HG03558 (cell line): ENCODE results near the gene MEG3.
"Not testable (repeated sequence)": the region's sequence is repeated elsewhere in the genome, so short reads cannot be mapped to it uniquely, and the experiment has no call there.

ENCODE experiments used
- ATAC-seq: cut with Tn5 transposase; IDR thresholded peaks from one replicate; pipeline ENCODE4 v1.9.1; 2021; ENCODE audit warnings: moderate number of reproducible peaks; ENCODE audit not compliant: unreplicated experiment; ENCODE audit errors: extremely low read depth

Gene MEG3

DNA sequence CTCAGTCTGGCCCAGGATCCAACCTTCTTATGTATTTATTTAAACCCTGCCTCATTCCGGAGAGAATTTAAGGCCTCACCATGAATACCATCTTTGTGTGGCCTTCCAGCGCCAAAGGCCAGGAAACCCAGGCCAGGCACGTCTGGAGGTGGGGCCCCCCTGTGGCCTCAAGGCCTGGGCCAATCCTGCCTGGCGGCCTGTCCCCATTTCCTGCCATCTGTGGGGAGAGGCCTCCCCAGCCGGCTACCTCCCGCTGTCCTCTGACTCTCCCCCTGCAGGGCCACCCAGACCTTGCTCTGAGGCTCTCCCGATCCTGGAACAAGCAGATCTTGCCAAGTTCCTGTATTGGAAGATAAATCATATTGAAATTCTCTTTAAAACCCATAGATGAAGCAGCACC is 37.4 kb upstream of the MEG3 start:
- ATAC-seq: no peak

DNA sequence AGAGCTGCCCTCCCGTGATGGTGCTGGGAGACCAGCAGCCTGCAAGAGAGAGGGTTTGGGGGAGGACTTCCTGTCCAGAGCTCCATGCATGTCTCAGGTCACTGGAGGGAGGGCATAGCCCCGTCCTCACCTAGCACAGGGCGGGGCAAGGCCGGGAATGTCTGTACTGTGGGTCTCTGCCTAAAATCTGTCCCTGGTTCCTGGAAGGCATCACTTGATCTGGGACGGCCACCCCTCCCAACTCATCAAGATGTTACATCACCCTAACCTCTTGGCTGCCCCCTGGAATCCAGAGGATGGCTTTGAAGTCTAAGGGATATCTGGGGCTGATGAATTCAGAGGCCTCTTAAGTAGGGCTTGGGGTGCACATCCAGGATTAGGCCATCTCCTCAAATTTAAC is 37.0 kb upstream of the MEG3 start:
- no peak for ATAC-seq

DNA sequence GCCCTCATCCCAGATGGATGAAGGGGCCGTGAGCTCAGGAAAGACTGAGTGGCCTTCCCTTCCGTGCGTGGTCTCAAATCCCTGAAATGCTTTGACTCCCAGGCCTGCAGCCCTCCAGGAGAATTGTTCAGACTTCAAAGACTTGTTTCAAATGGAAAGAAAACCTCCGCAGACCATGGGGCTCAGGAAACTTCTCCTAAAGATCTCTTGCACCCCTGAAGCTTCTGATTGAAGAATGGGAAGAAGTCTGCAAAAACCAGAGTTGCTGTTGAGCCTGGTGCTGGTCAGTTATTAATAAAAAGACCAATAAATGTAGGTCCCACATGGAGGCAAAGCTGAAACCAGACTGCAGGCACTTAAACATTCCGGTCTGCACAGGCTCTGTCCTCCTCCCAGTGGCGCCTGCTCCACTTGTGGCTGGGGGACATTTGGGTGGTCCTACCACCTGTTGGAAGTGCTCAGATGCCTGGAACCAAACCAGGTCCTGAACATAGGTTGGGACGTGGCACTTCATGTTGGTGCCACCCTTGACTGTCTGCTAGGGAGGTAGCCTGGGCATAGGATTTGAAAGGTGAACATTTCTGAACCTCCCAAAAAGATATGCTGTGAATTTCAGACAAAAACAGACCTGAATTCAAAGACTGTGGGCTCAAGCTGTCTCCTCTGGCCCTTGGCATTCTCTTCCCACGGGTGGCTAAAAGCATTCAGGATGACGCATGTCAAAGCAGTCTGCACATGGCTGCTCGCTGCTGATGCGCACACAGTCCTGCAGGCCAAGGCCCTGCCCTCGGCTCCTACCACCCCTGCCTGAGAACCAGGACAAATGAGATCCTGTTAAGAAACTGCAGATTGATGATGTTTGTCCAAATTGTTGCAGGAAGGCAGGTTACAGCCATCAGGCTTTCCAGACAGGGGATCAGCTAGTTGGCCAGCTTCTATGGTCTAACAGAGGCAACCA is 36.2 kb upstream of the MEG3 start:
- no peak for ATAC-seq

DNA sequence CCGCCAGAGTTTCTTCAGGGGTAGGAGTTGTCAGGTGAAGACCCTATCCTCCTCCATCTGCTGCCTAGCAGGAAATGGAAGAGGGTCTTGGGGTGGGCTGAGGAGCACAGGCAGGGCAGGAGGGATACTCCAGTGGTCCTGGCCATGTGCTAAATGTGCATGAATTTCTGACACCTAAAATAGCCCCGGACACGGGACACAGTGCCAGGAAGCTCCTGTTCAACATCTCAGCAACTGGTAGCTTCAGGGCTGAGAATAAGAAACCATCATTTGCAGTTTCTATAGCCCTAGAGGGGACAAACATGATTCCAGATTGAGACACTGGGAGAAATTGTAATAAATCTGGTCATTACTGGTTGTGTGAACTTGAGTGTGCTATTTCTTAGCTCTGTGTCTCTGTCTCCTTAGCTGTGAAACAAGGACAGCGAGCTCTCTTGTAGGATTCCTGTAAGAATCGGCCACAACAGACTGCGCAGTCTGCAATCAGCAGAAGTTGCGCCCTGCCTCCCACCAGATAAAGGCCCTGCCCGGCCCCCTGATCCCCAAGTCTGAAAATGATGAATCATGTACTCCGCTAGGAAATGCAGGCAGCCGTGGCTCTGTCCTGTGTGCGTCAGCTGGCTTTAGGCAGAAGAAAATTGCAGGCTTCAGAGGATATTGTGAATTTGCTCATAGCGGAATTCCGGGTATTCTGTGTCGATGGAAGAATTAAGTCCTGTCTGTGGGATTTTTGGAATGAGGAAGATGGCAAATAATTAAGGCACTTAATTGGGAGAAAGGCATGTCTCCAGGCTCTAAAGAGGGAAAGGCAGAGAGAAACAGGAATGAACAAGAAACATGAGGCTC is 35.2 kb upstream of the MEG3 start:
- ATAC-seq: no peak

DNA sequence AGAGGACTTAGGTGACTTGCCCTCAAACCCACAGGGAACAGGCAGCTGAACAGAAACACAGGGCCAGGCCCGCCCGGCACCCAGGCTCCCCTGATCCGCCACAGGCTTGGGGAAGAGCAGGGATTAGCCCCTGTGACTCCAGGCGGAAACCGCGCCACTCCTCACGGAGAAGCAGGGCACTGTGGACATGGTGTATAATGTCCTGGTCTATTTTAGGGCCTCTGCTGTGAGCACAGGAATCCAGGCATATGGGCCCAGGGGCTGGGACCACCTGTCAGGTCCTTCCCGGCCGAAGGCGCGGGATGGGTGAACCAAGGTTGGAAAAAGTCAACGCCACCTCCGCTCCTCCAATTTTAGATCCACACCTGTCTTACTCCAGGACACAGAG is 34.6 kb upstream of the MEG3 start:
- ATAC-seq: no peak

DNA sequence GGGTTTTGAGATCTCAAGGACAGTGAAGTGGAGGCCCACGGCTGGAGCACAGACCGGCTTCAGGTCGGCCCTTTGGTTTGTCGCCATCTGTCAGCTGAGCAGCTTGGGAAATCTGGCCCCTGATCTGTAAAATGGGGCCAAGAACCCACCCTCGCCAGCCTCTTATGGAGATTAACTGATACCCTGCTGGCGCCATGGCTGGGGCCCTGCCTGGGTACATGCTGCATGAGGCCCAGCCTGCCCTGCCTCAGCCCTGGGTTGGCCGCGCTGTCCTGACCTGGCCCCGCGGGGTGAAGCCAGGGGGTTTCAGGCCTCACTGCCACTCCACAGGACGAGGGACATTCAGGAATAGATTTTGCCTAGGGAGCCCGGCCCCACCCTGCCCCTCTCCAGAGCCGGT is 33.9 kb upstream of the MEG3 start:
- ATAC-seq: no peak

DNA sequence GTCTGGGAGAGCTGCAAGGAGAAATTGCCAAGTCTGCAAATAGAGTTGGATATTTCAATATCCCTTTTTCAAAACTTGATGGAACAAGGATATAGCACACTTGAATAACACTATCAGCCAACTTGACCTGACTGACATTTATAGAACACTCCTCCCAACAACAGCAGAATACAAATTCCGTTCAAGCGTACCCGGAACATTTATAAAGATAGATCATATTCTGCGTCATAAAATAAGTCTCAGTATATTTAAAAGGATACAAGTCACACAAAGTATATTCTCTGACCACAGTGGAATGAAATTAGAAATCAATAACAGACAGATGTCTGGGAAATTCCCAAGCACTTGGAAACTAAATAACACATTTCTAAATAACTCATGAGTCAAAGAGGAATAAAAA is 29.0 kb upstream of the MEG3 start:
- no peak for ATAC-seq

DNA sequence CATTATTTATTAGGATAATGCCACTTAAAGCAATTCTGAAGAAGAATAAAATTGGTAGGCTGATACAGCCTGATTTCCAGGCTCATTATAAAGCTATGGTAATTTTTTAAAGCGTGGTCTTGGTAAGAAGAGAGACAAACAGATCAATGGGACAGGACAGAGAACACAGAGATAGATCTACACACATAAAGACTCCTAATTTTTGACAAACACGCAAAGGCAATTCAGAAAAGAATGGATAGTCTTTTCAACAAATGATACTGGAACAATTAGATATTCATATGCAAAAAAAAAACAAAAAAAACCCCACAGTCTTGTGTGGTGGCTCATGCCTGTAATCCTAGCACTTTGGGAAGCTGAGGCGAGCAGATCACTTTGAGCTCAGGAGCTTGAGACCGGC is 25.9 kb upstream of the MEG3 start:
- ATAC-seq: no peak

DNA sequence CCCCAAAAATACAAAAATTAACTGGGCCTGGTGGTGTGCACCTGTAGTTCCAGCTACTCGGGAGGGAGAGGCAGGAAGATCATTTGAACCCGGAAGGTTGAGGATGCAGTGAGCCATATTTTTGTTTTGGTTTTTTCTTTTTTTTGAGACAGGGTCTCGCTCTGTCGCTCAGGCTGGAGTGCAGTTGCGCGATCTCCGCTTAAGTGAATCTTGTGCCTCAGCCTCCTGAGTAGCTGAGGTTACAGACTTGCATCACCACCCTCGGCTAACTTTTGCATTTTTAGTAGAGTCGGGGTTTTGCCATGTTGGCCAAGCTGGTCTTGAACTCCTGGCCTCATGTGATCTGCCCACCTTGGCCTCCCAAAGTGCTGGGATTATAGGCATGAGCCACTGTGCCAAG is 24.5 kb upstream of the MEG3 start:
- not testable (repeated sequence) for ATAC-seq

DNA sequence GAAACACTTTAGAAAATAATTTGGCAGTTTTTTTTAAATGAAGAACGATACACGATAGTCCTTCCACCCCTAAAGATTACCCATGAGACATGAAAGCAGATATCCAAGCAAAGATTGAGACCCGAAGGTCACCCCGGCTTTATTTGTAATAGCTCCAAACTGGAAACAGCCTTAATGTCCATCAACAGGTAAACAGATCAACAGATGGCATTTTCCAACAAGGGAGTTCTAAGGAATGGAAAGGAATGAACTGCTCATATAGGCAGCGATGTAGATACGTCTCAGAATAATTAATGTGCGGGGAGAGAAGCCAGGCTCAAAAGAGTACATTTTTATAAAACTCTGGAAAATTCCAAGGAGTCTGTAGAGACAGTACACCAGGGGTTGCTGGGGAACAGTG is 23.7 kb upstream of the MEG3 start:
- ATAC-seq: no peak

DNA sequence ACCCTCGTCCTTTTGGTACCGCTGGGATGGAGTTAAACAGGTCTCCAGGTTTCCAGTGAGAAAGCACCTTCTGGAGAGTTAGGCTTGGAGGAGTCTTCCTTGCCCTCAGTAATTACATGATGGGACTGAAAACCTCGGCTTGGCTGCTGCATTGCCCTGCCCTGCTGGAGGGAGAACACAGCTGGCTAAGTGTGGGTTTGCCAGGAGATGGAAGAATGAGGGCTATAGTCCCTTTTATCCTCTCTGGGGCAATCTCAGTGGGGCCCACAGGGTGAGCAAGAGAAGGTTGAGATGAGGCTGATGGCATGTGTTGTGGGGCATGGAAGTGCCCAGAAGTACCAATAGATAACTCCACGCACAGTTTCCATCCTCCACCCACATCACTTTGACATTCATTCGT is 23.2 kb upstream of the MEG3 start:
- no peak for ATAC-seq

DNA sequence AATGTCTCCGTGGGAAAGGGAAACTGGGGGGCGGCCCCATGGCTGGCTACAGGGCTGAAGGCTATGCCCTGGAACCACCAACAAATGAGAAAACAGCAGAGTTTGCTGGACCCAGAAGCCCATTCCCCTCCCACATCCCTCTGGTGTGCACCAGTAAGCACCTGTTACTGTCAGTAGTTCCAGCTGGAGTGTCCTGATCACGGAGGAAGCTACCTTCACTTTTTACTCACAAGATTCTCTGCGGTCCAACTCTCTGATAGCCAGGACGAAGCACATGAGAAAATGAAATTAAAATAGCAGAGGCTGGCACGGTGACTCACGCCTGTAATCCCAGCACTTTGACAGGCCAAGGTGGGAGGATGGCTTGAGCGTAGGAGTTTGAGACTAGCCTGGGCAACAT is 22.7 kb upstream of the MEG3 start:
- no peak for ATAC-seq

DNA sequence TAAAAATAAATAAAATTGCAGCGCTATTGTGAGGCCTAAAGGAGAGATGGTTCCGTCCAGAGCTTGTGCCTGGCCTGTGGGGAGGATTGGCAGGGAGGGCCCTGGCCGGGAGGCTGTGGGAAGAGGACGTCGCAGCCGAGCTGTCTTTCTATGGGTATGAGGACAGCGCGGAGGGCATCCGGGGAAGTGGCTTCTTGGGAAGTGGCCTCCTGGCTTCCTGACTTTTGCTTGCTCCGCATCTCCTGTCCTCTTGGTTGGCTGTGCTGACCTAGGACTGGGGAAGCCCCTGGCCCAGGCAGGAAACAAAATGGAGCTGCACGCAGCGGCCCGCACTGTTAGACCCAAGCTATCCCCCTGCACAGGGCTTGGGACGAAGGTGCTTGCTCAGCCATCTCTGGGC is 22.2 kb upstream of the MEG3 start:
- no peak for ATAC-seq

DNA sequence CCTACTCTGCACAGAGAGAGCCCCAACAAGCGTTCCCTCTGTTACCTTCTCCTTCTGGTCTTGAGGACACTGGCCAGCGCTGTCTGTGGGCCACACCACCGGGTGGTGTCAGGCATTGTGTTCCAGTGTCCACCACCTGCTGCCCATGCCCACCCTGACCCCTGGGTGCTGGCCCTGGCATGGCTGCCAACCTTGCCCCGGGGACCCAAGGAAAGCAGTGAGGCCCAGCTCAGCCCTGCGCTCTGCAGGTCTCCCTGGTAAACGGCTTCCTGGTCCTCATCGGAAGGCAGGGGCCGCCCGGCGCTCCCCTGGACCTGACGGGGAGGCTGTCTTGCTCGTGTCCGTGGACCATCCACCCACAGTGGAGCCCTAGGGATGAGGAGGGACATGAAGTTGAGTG is 21.8 kb upstream of the MEG3 start:
- ATAC-seq: no peak

DNA sequence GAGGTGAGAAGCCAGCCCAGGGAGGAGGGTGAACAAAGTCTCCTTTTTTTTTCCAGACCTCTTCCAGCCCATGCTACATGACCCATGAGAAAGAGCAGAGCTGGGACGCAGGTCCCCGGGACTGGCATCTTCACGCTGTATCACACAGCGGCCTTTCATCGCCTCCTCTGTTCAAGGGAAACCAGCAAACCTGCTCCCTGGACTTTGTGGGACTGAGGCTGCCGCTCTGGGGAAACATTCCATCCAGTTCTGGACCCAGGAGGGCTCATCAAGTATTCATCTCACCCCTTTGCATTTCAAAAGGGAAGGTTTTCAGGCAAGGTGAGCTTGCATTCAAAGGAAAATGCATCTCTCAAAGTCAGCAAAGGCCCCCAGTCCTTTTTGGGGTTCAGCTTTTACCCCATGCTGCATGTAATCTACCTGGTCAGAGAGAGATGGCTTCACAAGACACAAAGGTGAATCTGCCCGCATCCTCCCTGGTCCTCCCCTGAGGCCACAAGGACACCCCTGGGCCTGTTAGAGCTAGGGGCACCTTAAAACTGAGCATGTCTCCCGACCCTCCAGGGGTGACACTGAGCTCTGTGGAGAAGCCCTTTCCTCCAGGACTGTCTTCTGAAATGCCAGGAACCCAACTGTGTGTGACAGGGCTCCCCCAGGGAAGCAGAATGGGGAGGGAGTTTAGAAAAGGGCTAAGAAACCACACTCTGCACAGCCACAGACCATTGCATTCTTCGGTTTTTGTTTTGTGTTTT is 21.2 kb upstream of the MEG3 start:
- no peak for ATAC-seq

DNA sequence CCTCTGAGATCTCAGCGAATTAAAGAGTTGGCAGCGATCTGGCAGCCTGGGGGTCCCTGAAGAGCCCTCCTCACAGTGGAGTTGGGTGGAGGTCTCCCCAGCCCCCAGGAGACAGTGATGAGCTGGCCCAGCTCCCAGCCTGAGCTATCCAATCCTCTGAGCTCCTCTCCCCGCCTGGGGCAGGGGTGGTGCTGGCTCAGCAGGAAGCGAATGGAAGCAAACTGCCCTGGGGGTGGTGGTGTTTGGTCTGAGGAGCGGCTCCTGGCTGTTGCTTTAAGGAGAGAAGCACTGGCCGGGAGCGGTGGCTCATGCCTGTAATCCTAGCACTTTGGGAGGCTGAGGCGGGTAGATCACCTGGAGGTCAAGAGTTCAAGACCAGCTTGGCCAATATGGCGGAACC is 19.5 kb upstream of the MEG3 start:
- ATAC-seq: no peak

DNA sequence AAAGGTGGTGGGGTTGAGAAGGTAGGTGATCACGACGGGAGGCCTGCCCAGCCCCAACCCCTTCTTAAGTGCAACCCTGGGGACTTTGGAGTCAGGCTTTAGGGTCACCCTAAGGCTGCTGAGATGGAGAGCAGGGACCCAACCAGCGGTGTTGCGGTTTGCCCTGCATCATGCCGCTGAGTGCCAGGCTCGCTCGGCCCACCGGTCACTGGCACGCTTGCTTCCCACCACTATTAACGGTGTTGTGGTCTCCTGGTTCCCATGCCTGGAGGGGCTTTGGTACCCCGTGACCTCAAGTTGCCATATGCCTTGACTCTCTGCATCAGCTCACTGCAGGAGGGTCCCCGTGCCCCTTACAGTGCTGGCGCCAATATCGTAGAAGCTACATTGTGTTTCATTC is 18.4 kb upstream of the MEG3 start:
- no peak for ATAC-seq

DNA sequence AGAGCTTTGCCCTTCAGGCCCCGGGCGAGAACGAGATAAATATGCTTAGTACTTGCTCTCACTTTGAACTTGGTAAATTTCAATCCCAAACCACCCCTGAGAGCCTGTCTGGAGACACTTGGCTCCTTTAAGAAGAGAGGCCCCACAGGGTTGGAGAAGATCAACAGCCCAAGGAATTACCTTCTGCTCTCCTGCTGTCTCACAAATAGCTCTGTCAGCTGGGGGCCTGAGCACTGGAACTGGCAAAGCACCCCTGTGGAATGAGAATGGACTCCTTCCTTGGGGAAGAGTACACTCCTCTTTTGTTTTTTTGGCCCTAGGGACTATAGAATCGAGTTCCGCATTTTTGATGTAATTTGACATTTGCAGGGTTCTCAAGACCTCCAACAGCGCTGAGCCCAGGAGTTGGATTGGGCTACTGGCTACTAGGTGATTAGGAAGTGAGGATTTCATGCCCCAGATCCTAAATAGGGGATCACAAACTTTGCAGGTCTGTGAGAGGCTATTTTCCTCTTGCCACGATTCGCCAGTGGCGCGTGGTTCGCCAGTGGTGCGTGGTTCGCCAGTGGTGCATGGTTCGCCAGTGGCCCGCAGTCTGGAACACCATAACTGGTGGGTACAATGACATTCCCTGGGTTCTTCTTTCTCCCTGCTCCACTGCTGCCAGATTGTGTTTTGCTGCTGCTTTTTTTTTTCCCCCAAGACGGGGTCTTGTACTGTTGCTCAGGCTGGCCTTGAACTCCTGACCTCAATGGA is 17.8 kb upstream of the MEG3 start:
- no peak for ATAC-seq

DNA sequence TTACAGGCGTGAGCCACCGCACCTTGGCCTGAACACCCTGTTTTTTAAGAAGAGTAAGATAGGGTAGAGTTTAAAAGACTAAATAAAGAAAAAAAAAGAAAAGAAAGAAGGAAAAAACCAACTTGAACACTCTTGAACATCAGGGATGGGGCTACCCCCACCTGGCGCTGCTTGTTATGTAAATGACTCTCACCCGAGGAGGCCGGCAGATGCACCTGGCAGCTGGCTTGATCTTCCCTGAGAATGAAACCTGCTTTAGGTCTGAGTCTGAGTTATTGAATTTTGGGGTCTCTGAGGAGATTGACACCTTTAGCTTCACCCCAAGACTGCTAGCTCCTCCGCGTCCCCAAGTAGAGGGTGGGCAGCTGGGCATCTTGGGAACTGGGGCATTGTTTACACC is 15.5 kb upstream of the MEG3 start:
- no peak for ATAC-seq

DNA sequence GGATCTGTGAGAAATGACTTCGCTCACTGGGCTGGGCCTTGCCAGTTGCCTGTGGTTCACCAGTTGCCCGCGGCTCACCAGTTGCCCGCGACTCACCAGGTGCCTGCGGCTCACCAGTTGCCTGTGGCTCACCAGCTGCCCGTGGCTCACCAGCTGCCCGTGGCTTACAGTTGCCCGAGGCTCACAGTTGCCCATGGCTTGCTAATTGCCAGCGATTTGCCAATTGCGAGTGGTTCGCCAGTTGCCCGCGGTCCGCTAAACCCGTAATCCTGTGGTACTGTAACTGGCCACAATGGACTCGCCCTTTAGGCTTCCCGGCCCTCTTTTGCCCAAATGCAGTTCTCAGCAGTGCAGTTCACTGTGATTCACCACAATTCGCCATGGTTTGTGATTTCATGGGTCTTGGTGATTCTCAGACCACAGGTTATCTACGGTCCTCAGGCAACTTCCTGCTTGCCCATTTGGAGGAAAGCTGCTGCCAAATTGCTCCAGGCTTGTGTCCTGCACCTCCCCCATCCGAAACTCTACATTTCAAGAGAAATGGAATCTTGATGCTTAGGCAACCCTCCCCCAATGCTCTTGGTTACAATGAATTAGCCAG is 15.0 kb upstream of the MEG3 start:
- ATAC-seq: no peak
